ENCODE results near the gene ZNF664. TPM values are rescaled to one million over a fixed set of nuclear protein-coding genes. Genes with fewer than 3 reads are reported as not detected.

The ZNF664 gene
- total and polyA plus RNA-seq, 2 of the 8 experiments (the other 6 are each of a cell fraction or from before 2014, with no cell fraction given) = 22.8 to 51.4 TPM

- Histone ChIP-seq H3K18ac (ENCODE audit: extremely low read depth, low read length) (no peak overlapping the region), H3K79me1 (ENCODE audit: low read depth, low read length) (no peaks in the 10 kb centered on the region), H4K5ac (ENCODE audit: insufficient read length, low read depth, low read length) (no peak overlapping the region), H3K56ac (replicated peaks; ENCODE audit: insufficient read length, low read depth, low read length) (no peak overlapping the region), H3K4me3 (ENCODE audit: extremely low read depth in 1 of 4, insufficient read depth in 2 of 4, low read depth in 3 of 4, low read length in 4 of 4) (no peak overlapping the region), H3K27me3 (replicated peaks in 1 of 4; ENCODE audit: control insufficient read depth in 3 of 4, extremely low read depth in 1 of 4, insufficient read depth in 3 of 4, low read length in 3 of 4) (no peaks in the 10 kb centered on the region; a peak in 1 of 7 replicates), H2BK20ac (ENCODE audit: low read length) (no peak overlapping the region), H3K23me2 (ENCODE audit: low read depth, low read length) (no peaks in the 10 kb centered on the region), H4K8ac (ENCODE audit: extremely low read depth, insufficient read depth, low read length) (no peak overlapping the region), H3K9me3 (ENCODE audit: insufficient read depth in 2 of 2, low read depth in 1 of 2, low read length in 1 of 2) (no peaks in the 10 kb centered on the region), H3K36me3 (ENCODE audit: control insufficient read depth in 2 of 4, insufficient read depth in 4 of 4, low read length in 3 of 4) (no peaks in the 10 kb centered on the region), H3K27ac (ENCODE audit: low read depth, low read length) (no peak overlapping the region), H2BK12ac (ENCODE audit: low read depth, low read length) (no peak overlapping the region), H4K20me1 (replicated peaks in 1 of 2; ENCODE audit: control insufficient read depth in 1 of 2, insufficient read depth in 2 of 2, low read length in 2 of 2) (no peaks in the 10 kb centered on the region), H3K4me2 (ENCODE audit: insufficient read depth in 1 of 2, low read depth in 2 of 2, low read length in 2 of 2) (no peak overlapping the region), H3K4me1 (replicated peaks in 1 of 4; ENCODE audit: control insufficient read depth in 3 of 4, insufficient read depth in 4 of 4, low read length in 3 of 4) (no peaks in the 10 kb centered on the region; a peak in 2 of 7 replicates), H2BK15ac (ENCODE audit: low read length) (no peak overlapping the region), H4K91ac (replicated peaks; ENCODE audit: insufficient read length, low read length) (no peak overlapping the region), H3K4ac (replicated peaks; ENCODE audit: insufficient read length, low read depth, low read length) (no peak overlapping the region), H2AK5ac (ENCODE audit: low read depth, low read length) (no peak overlapping the region), H3K14ac (ENCODE audit: insufficient read length) (no peak overlapping the region), H2BK5ac (ENCODE audit: low read depth, low read length) (no peak overlapping the region), H3K9ac (replicated peaks in 1 of 4; ENCODE audit: extremely low read depth in 1 of 4, low read depth in 3 of 4, low read length in 3 of 4) (no peak overlapping the region), H2BK120ac (replicated peaks; ENCODE audit: low read depth, low read length) (no peak overlapping the region), H3K79me2 (ENCODE audit: control insufficient read depth in 1 of 2, insufficient read depth in 2 of 2, low read length in 2 of 2) (no peaks in the 10 kb centered on the region), H3K23ac (ENCODE audit: insufficient read length) (no peak overlapping the region), H2AFZ (ENCODE audit: low read length) (no peak overlapping the region)
- no peak for TF ChIP-seq NANOG (IDR thresholded peaks at IDR 0.05; ENCODE audit: insufficient read depth, low read depth, low read length, poor library complexity, severe bottlenecking)
- TF ChIP-seq ATF3 (IDR thresholded peaks at IDR 0.05; ENCODE audit: insufficient read depth, low read depth, low read length) = no peak
- CTCF ChIA-PET (ENCODE audit: partially characterized antibody) = interaction anchor here (0.6 to 1.9 kb wide), 2 partner anchors 13 to 989 kb away, joined by 3 to 7 read pairs; no protein-coding TSS in a partner anchor
- POLR2A ChIA-PET (ENCODE audit: partially characterized antibody) = no interaction called here
- WGBS, 2 experiments (ENCODE audit: extremely low coverage in 1 of 2, insufficient coverage in 1 of 2, insufficient read length in 1 of 2, insufficient replicate concordance in 2 of 2, low coverage in 1 of 2, low lambda C conversion rate in 2 of 2, missing lambda C conversion rate in 1 of 2) = 79% methylated on average over 8 of the region's 8 CpGs; no CpG with 5 or more reads in 1 of the 2 experiments
- FAIRE-seq (no peak), DNase-seq (ENCODE audit: low read depth in 1 of 2, low spot score in 2 of 2) (no peak)
Measured at GRCh38 chr12:124024263-124024678, 51.3 kb downstream of the ZNF664 start.
